HepG2 (cell line): Measurements from ENCODE around the gene GIPC1. TPM values are rescaled to one million over a fixed set of nuclear protein-coding genes. Genes with fewer than 3 reads are reported as not detected.
A peak's percentile ranks its signal among the peaks of the same experiment; 100 is the strongest.

Source experiments
- ADNP ChIP-seq: sonication (generic); formaldehyde crosslinking; IDR thresholded peaks from 2 replicates; pipeline ENCODE4 v1.4.0; 2020; ENCODE audit warnings: missing genetic modification reagents
- FOXP4 ChIP-seq: sonication (generic); formaldehyde crosslinking; IDR thresholded peaks from 2 replicates; pipeline ENCODE4 v1.4.0; 2020; ENCODE audit warnings: missing genetic modification reagents
- HOXD1 ChIP-seq: sonication (generic); formaldehyde crosslinking; IDR thresholded peaks from 2 replicates; pipeline ENCODE4 v1.5.0; 2020; ENCODE audit warnings: missing genetic modification reagents
- IKZF5 ChIP-seq: IDR thresholded peaks from 2 replicates; pipeline ENCODE4 v1.6.1; 2018; ENCODE audit warnings: missing genetic modification reagents, mild to moderate bottlenecking, missing compliant biosample characterization
- ISL2 ChIP-seq: sonication (generic); formaldehyde crosslinking; IDR thresholded peaks from 2 replicates; pipeline ENCODE4 v1.5.0; 2020; ENCODE audit warnings: missing genetic modification reagents
- REST ChIP-seq, 2 experiments: IDR thresholded peaks; 2 replicates each; pipeline ENCODE4 v1.6.1; 2011 to 2012; ENCODE audit warnings: low read length in 2 of 2, borderline replicate concordance in 1 of 2, low read depth in 1 of 2, mild to moderate bottlenecking in 1 of 2, moderate library complexity in 1 of 2
- SALL1 ChIP-seq: sonication (generic); formaldehyde crosslinking; IDR thresholded peaks from 2 replicates; pipeline ENCODE4 v1.8.0; 2022; ENCODE audit warnings: mild to moderate bottlenecking, missing genetic modification reagents
- SIX4 ChIP-seq: sonication (generic); formaldehyde crosslinking; IDR thresholded peaks from 2 replicates; pipeline ENCODE4 v1.4.0; 2020; ENCODE audit warnings: missing genetic modification reagents
- THRA ChIP-seq: sonication (generic); formaldehyde crosslinking; IDR thresholded peaks from 2 replicates; pipeline ENCODE4 v1.4.0; 2020; ENCODE audit warnings: missing genetic modification reagents, borderline replicate concordance
- ZKSCAN1 ChIP-seq: fragments of 150-350 bp; IDR thresholded peaks from 2 replicates; pipeline ENCODE4 v1.6.1; 2014; ENCODE audit warnings: low read length
- ZNF280D ChIP-seq: sonication (generic); formaldehyde crosslinking; IDR thresholded peaks from 2 replicates; pipeline ENCODE4 v1.5.1; 2020; ENCODE audit warnings: mild to moderate bottlenecking, missing genetic modification reagents
- ZNF512B ChIP-seq: sonication (generic); formaldehyde crosslinking; IDR thresholded peaks from 2 replicates; pipeline ENCODE4 v1.5.1; 2020; ENCODE audit warnings: missing genetic modification reagents, mild to moderate bottlenecking, borderline replicate concordance
- polyA plus RNA-seq, 8 experiments: library from polyadenylated mRNA; depleted of rRNA in 3 of 8; stranded (reverse) in 7 of 8; unstranded in 1 of 8; fragments of >200 nt; fragmentation: Illumina TruSeq in 4 of 8; extraction: Trizol in 4 of 8; gene quantifications; 2 replicates each; pipeline versions ENCODE4 v1.2.1 to v1.2.3, GENCODE V29; 2011 to 2016; ENCODE audit warnings: low read depth in 4 of 8, missing spikeins in 1 of 8, mixed read lengths in 1 of 8; ENCODE audit not compliant: insufficient read depth in 1 of 8
- total RNA-seq, 5 experiments: library from RNA; depleted of rRNA; stranded (reverse); fragments of >200 nt; fragmentation: Illumina TruSeq; extraction: Trizol; gene quantifications; 2 replicates each; pipeline ENCODE4 v1.2.3, GENCODE V29; 2016; ENCODE audit warnings: low read depth in 1 of 5

Gene GIPC1
- total and polyA plus RNA-seq, 2 of the 13 experiments (the other 11 are each of a cell fraction or from before 2014, with no cell fraction given): 27.1 to 48.1 TPM

- TF ChIP-seq REST (IDR thresholded peaks at IDR 0.05; ENCODE audit: borderline replicate concordance in 1 of 2, low read depth in 1 of 2, low read length in 2 of 2): no peak
- TF ChIP-seq ZKSCAN1: no peak
- peak; percentile 24; the same call in 1 of the 2 replicates for TF ChIP-seq ZNF280D (CRISPR knock-in tag)
- TF ChIP-seq ISL2 (CRISPR knock-in tag): no peak
- TF ChIP-seq SALL1 (CRISPR knock-in tag): peak; percentile 57
- TF ChIP-seq IKZF5 (CRISPR knock-in tag): peak; percentile 57; the same call in 1 of the 2 replicates
- TF ChIP-seq ADNP: no peak
- TF ChIP-seq THRA: 0 out of 2 replicates have a peak, but pooled peaks have one; percentile 27
- peak; percentile 69; the same call in 1 of the 2 replicates for TF ChIP-seq SIX4
- TF ChIP-seq FOXP4 (CRISPR knock-in tag): peak; percentile 84
- TF ChIP-seq ZNF512B (CRISPR knock-in tag): no peak
- no peak for TF ChIP-seq HOXD1
These were observed 6.6 kb upstream of the GIPC1 start (continued) for GRCh38 chr19:14502334-14503092.
